ENCODE measurements around the gene ZNF3. TPM values are rescaled to one million over a fixed set of nuclear protein-coding genes. Genes with fewer than 3 reads are reported as not detected.

Gene ZNF3
- total and polyA plus RNA-seq, 11 donors, result 11.2 to 21.2 (median 14.3) TPM

DNA sequence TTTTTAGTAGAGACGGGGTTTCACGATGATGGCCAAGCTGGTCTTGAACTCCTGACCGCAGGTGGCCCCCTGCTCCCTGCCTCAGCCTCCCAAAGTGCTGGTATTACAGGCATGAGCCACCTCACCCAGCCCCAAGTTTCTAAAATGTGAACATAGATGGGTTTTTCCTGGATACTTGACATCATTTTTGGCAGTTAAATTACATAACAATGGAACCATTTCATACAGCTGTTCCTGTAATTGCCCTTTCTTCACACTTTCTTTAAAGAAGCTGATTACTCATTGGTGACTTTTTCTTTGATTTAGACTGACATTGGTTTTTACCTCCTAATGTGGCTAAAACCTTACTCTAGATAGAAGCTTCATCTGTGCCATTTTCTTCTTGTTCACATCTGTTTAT is 60.2 kb downstream of the ZNF3 start:
- Histone ChIP-seq H3K27ac (no peak overlapping the region), H3K4me3 (no peak overlapping the region), H3K9me3 (no peaks in the 10 kb centered on the region), H3K36me3 (peaks cover 0 to 57% (median 46%) of the 10 kb centered on the region in 9 donors), H3K27me3 (no peaks in the 10 kb centered on the region), H3K4me1 (peaks cover 0 to 39% (median 21%) of the 10 kb centered on the region in 12 donors)
- TF ChIP-seq, protein P1, sequence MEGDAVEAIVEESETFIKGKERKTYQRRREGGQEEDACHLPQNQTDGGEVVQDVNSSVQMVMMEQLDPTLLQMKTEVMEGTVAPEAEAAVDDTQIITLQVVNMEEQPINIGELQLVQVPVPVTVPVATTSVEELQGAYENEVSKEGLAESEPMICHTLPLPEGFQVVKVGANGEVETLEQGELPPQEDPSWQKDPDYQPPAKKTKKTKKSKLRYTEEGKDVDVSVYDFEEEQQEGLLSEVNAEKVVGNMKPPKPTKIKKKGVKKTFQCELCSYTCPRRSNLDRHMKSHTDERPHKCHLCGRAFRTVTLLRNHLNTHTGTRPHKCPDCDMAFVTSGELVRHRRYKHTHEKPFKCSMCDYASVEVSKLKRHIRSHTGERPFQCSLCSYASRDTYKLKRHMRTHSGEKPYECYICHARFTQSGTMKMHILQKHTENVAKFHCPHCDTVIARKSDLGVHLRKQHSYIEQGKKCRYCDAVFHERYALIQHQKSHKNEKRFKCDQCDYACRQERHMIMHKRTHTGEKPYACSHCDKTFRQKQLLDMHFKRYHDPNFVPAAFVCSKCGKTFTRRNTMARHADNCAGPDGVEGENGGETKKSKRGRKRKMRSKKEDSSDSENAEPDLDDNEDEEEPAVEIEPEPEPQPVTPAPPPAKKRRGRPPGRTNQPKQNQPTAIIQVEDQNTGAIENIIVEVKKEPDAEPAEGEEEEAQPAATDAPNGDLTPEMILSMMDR (IDR thresholded peaks at IDR 0.05), result no peak
- TF ChIP-seq POLR2A (IDR thresholded peaks at IDR 0.05), result no peak
- intact Hi-C loops (cut with DNase I), result no loop called here
- DNase-seq (no peak), ATAC-seq (no peak)
- WGBS, 4 donors, result 91 to 97% (median 95%) methylated on average over 3 of the region's 3 CpGs

MicroRNAs encoded within 50 kb of the gene (microRNA counts, 767-probe panel; counts per million panel counts)
- microRNA hsa-miR-106b-5p (2,469 to 2,711 counts per million in 2 donors), microRNA hsa-miR-25-3p (4,417 to 4,456 counts per million in 2 donors), microRNA hsa-miR-93-5p (4,065 to 4,196 counts per million in 2 donors)

Small RNA genes within 50 kb of the gene (microRNA-seq; reads per million reads assigned to microRNA genes)
- gene MIR106B (361 to 1,543 (median 969) reads per million in 4 donors), gene MIR25 (160 to 682 (median 214) reads per million in 4 donors), gene MIR93 (1,498 to 2,333 (median 1,834) reads per million in 4 donors)

Other genes starting within 250 kb of the ZNF3 start
- gene OR2AE1, start 204.7 kb downstream of the ZNF3 start, total RNA-seq, result not detected
- gene OR2AE1, start 204.7 kb downstream of the ZNF3 start, polyA plus RNA-seq, result not detected
- 10 to 100 TPM in 4 of 9 donors, 1 to 10 TPM in 5; 4.7 to 13.5 (median 7.3) TPM for gene TRIM4, start 162.2 kb downstream of the ZNF3 start, total RNA-seq
- 1 to 10 TPM; 5.1 to 6.9 TPM for gene TRIM4, start 162.2 kb downstream of the ZNF3 start, polyA plus RNA-seq
- under 1 TPM in 1 of 9 donors, not detected in 8; 0.54 TPM for gene GJC3, start 152.1 kb downstream of the ZNF3 start, total RNA-seq
- under 1 TPM; 0.30 to 0.33 TPM for gene GJC3, start 152.1 kb downstream of the ZNF3 start, polyA plus RNA-seq
- 100 to 1,000 TPM in 4 of 9 donors, 10 to 100 TPM in 5; 31.8 to 214 (median 95.4) TPM for gene AZGP1, start 105.7 kb downstream of the ZNF3 start, total RNA-seq
- 100 to 1,000 TPM in 1 of 2 donors, 10 to 100 TPM in 1; 99.1 to 146 TPM for gene AZGP1, start 105.7 kb downstream of the ZNF3 start, polyA plus RNA-seq
- gene ZKSCAN1, start 66.1 kb downstream of the ZNF3 start, total RNA-seq, result 10 to 100 TPM; 19.4 to 65.5 (median 40.8) TPM
- gene ZKSCAN1, start 66.1 kb downstream of the ZNF3 start, polyA plus RNA-seq, result 1 to 10 TPM; 8.5 to 9.4 TPM
- gene ZSCAN21, start 31.9 kb downstream of the ZNF3 start, total RNA-seq, result 10 to 100 TPM in 2 of 9 donors, 1 to 10 TPM in 7; 6.2 to 12.1 (median 7.2) TPM
- gene ZSCAN21, start 31.9 kb downstream of the ZNF3 start, polyA plus RNA-seq, result 1 to 10 TPM; 4.4 to 7.2 TPM
- 100 to 1,000 TPM in 7 of 9 donors, 10 to 100 TPM in 2; 53.3 to 120 (median 108) TPM for gene COPS6, start 7.2 kb upstream of the ZNF3 start, total RNA-seq
- gene COPS6, start 7.2 kb upstream of the ZNF3 start, polyA plus RNA-seq, result 100 to 1,000 TPM; 115 to 130 TPM
- 10 to 100 TPM; 12.8 to 34.4 (median 17.2) TPM for gene MCM7, start 19.7 kb upstream of the ZNF3 start, total RNA-seq
- 10 to 100 TPM; 15.2 to 31.6 TPM for gene MCM7, start 19.7 kb upstream of the ZNF3 start, polyA plus RNA-seq
- 10 to 100 TPM in 8 of 9 donors, 1 to 10 TPM in 1; 8.9 to 19.3 (median 12.3) TPM for gene AP4M1, start 19.9 kb upstream of the ZNF3 start, total RNA-seq
- 10 to 100 TPM; 10.9 to 17.7 TPM for gene AP4M1, start 19.9 kb upstream of the ZNF3 start, polyA plus RNA-seq
- 10 to 100 TPM; 24.9 to 80.9 (median 34.1) TPM for gene TAF6, start 37.6 kb upstream of the ZNF3 start, total RNA-seq
- gene TAF6, start 37.6 kb upstream of the ZNF3 start, polyA plus RNA-seq, result 10 to 100 TPM; 28.7 to 48.1 TPM
- gene CNPY4, start 37.9 kb upstream of the ZNF3 start, total RNA-seq, result 1 to 10 TPM; 5.9 to 9.5 (median 8.3) TPM
- gene CNPY4, start 37.9 kb upstream of the ZNF3 start, polyA plus RNA-seq, result 10 to 100 TPM in 1 of 2 donors, 1 to 10 TPM in 1; 9.1 to 10.8 TPM
- 1 to 10 TPM; 1.3 to 2.7 (median 2.0) TPM for gene MBLAC1, start 45.2 kb upstream of the ZNF3 start, total RNA-seq
- gene MBLAC1, start 45.2 kb upstream of the ZNF3 start, polyA plus RNA-seq, result 1 to 10 TPM; 1.4 to 3.2 TPM
- 100 to 1,000 TPM in 3 of 9 donors, 10 to 100 TPM in 6; 64.6 to 160 (median 91.7) TPM for gene LAMTOR4, start 67.2 kb upstream of the ZNF3 start, total RNA-seq
- 100 to 1,000 TPM; 155 to 158 TPM for gene LAMTOR4, start 67.2 kb upstream of the ZNF3 start, polyA plus RNA-seq
- gene TRAPPC14, start 77.0 kb upstream of the ZNF3 start, total RNA-seq, result 10 to 100 TPM in 2 of 9 donors, 1 to 10 TPM in 7; 4.0 to 14.9 (median 7.4) TPM
- 1 to 10 TPM; 6.2 to 9.2 TPM for gene TRAPPC14, start 77.0 kb upstream of the ZNF3 start, polyA plus RNA-seq
- 1 to 10 TPM in 7 of 9 donors, under 1 TPM in 2; 0.67 to 9.0 (median 1.6) TPM for gene GAL3ST4, start 86.9 kb upstream of the ZNF3 start, total RNA-seq
- gene GAL3ST4, start 86.9 kb upstream of the ZNF3 start, polyA plus RNA-seq, result 1 to 10 TPM in 1 of 2 donors, under 1 TPM in 1; 0.80 to 1.3 TPM
- 1 to 10 TPM in 2 of 9 donors, under 1 TPM in 5, not detected in 2; 0.27 to 1.1 (median 0.50) TPM for gene GPC2, start 95.7 kb upstream of the ZNF3 start, total RNA-seq
- under 1 TPM; 0.50 to 0.76 TPM for gene GPC2, start 95.7 kb upstream of the ZNF3 start, polyA plus RNA-seq
- 1 to 10 TPM in 2 of 9 donors, under 1 TPM in 6, not detected in 1; 0.09 to 1.3 (median 0.58) TPM for gene STAG3, start 96.2 kb upstream of the ZNF3 start, total RNA-seq
- under 1 TPM; 0.11 to 0.88 TPM for gene STAG3, start 96.2 kb upstream of the ZNF3 start, polyA plus RNA-seq
- gene PVRIG, start 138.2 kb upstream of the ZNF3 start, total RNA-seq, result 1 to 10 TPM in 1 of 9 donors, under 1 TPM in 2, not detected in 6; 0.63 to 2.7 (median 0.97) TPM
- gene PVRIG, start 138.2 kb upstream of the ZNF3 start, polyA plus RNA-seq, result under 1 TPM; 0.08 to 0.11 TPM
- not detected for gene SPDYE3, start 226.0 kb upstream of the ZNF3 start, total RNA-seq
- gene SPDYE3, start 226.0 kb upstream of the ZNF3 start, polyA plus RNA-seq, result under 1 TPM; 0.03 to 0.15 TPM